T-helper 22 cell (primary cell): ENCODE data around the gene GNB1.

Source experiments
- DNase-seq: peaks from one replicate; pipeline ENCODE4 v3.0.0-alpha.2; 2020; ENCODE audit warnings: low read depth

Gene GNB1

DNA sequence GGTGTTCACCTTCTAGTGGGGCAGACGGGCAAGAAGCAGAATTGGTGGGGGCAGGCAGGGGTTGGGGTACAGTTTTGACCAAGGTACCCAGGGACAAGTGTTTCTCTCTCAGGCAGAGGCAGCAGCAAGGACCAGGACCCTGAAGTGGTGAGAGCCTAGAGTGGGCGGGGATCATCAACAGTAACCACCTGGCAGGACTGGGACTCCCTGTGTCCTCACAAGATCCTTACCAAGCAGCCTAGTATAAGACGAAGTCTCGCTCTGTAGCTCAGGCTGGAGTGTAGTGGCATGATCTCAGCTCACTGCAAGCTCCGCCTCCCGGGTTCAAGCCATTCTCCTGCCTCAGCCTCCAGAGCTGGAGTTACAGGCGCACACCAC, 109.4 kb downstream of the GNB1 start:
- no peak for DNase-seq

DNA sequence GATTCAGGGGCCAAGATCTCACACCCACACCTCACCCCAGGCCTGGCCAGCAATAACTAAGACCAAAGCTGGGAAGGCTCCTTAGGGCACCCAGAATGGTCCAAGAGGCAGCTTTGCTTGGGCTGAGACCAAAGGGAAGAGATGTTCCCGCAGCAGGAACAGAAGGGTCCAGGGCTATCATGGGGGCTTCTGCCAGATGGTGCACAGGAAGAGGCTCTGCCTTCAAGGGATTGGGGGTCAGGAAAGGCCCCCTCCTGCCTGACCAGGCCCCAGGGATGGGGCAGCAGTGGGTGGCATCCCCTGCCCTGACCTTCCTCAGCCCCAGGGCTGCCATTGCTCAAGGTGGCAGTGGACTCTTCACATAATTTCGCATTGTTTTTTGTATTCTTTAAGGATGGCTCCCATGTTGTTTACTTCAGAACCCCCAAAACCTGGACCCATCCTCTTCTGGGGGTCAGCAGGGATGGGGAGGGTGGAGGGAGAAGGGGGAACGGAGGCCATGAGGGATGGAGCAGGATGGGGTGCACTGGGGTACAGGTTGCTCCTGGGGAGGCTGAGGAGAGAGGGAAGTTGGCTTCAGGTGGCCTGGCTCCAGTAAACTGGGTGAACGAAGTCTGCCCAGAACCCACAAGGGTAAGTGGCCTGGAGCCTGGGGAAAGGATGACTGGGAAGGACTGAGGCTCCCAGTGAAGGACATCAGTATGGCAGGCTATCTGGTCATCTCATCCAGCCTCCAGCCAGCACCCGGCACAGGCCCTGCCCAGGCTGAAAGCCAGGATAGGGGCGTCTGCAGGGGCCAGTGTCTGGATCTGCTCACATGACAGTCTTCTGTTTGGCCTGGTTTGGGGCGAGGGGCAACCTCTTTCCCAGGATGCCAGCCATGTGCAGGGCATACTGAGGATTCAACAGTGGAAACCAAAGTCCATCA, 110.0 kb downstream of the GNB1 start:
- no peak for DNase-seq

DNA sequence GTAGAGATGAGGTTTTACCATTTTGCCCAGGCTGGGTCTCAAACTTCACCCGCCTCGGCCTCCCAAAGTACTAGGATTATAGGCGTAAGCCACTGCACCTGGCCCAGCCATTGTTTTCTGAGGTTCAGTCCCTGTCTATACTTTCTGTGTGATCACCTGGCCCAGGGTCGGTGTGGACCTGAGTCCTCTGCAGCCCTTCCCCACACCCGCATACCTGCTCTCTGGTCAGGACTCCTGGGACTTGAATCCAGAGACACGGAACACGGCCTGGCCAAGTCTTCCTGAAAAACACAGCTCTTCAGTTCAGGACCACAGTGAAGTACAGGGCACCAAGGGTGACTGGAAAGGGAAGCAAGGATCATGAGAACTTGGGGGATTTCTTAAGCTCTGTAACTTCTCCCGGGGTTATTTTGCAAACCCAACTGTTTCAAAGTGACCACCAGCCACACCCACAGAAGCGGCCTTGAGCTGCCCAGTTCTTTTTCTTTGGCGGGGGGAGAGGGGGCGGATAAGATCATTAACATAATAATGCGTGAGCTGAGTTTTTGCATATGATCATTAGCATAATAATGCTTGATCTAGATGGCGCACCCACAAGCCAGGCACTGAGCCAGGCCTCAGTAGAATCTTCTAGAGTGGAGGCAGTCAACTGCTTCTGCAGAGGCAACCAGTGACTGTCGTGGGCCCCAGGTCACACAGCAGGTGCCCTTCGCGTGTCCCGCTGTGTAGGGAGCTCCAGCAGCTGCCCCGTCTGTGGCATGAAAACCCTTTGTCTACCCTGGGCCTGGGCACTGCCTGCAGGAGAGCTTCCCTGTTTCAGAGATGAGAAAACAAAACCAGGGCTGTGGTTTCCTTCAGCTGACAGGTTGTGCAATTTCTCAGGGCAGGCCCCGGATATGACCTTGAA, 110.9 kb downstream of the GNB1 start:
- peak; percentile 20 for DNase-seq

DNA sequence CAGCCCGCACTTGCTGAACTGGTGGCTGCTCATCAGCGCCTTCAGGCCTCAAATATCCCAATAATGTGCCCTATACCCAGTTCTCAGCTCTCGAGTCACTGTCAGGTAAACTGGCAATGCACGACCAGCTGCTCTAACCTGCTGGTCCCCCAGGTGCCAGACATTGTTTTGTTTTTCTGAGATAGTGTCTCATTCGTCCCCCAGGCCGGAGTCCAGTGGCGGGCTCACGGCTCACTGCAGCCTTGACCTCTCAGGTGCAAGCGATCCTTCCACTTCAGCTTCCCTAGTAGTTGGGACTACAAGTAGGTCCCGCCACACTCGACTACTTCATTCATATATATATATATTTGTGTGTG, 111.6 kb downstream of the GNB1 start:
- DNase-seq, result no peak

DNA sequence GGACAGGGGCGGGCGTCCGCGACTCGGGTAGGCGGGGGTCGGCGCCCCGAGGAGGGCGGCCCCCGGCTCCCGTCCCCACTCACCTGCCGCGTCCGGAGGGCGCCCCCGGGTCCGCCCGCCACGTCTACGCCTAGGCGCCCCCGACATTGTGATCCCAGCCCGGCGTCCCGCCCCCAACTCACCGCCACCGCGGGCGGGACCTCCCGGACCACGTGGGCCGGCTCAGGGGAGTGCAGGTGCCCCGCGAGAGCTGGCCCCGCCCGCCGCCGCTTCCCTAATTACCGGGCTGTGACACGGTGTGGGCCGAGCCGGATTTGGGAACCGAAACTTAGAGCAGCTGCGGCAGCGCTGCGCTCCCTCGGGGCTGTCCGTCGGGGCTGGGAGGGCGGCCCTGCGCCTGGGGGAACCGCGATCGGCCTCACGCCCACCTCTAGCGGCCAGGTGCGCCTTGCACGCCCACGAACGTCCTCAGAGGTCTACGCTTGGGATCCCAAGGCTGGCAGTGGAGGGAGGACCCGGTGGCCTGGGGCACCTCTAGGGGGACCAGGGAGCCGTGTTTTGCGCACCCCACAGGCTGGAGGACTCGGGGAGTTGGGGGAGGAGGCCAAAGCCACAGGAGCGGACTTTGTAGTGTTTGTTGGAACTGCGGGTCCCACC, 112.1 kb downstream of the GNB1 start:
- DNase-seq, result peak; percentile 80

DNA sequence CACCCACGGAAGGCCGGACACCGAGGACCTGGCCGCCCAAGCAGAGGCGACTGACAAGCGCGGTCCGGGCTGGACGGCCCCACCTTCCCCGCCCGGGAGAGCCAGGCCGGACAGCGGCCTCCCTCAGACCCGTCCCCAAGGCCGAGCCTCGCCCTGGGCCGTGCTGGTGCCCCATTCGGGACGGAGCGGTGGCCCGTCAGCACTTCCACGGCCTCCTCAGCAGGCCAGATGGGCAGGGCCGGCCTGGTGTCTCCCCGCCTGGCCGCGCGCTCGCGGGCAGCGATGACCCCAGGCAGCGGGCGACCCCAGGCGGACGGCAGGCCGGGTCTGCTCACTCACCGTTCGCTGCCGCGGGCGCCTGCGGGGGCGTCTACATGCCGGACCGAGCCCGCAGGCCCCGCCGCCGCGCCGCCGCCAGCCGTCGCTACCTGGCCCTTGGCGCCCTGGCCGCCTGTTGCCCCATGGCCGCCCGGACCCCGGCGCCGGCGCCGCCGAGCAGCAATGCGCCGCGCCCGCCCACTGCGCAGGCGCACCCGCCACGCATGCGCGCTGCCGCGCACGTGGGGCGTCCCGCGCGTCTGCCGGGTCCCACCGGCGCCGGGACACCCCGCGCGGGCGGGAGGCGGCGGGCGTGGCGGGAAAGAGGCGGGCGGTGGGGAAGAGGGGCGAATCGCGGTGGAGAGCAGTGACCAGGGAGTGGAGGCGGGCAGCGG, 112.8 kb downstream of the GNB1 start, which contains the start of gene NADK:
NADK (minus strand) TSS at position 521 of the 713 bp plus-strand sequence. CDS start 13,064 bp downstream, outside the sequence.
- DNase-seq, result peak; percentile 61

DNA sequence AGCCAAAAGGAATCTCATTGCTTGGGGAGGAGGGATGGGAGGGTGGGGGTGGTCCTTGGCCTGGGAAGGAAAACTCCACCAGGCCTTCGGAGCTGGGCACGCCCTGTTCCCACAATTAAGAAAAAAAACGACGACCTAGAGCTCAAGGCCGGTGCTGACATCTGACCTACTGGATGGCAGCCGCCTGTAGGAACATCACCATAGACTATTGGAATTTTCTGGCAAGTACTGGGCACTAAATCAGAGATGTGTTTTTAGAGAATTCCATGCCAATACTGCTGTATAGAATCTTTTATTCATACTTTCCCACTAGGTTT, 113.3 kb downstream of the GNB1 start:
- no peak for DNase-seq

DNA sequence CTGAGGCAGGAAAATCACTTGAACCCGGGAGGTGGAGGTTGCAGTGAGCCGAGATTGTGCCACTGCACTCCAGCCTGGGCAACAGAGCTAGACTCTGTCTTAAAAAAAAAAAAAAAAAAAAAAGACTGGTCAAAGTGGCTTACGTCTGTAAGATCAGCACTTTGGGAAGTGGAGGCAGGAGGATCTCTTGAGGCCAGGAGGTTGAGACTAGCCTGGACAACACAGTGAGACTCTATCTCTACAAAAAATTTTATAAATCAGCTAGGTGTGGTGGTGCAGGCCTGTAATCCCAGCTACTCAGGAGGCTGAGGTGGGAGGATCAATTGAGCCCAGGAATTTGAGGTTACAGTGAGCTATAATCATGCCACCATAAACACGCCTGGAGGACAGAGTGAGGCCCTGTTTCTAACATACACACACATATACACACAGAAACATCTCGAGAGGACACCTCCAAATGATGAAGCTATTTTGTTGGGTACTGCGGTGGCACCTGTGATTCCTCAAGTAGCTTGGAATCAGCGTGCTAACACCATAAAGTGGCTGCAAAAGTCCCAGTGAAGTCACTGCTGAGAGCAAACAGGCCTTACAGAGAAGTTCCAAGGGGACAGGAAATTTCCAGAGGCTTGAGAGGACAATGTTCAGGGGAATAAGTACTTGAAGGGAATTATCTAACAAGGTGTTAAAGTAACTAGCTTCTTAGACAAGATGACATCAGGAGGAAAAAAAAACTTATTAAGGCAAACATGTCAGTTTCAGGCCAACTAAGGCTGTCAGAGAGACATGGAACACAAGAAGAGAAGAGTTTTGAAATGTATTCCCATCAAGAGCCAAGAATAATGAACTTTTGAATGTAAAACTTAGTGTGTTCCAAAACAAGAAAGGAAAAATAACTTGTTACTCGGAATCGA, 114.0 kb downstream of the GNB1 start:
- DNase-seq, result no peak

DNA sequence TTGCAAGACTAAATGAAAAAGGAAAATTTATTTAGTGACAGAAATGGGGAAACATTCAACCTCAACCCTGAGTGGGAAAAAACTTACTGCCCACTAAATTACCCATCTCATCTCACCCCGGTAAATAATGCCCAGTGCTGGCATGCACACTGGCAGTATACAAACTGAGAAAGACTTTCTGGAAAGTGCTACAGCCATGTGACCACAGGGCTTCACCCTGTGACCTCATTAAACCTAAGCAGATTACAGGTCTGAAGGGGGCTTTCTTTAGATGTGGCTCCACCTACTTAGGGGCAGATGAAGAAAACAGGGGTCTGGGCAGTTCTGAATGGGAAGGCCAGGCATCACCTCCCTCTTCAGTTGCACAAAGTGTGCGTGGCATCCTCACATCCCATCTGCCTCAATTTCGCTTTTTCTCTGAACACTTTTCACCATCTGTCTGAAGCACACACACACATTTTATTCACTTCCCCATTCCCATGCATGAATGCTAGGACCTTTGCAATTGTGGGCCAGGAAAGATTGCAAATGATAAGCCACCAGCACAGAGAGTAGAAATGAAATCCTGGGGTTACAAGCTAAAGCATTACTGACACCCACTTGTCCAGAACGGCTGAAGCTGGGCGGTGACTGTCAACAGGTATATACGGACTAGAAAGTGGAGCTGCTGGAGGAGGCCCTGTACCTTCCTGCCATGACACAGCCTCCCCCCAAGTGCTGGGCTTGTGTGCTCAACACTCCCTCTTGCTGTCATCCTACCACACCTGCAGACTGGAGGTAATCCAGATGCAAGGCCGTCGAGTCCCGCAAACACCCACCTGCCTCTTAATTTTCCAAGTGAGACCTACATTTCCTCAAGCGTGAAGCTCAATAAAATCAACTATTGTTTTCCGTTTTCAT, 115.3 kb downstream of the GNB1 start:
- DNase-seq, result no peak

DNA sequence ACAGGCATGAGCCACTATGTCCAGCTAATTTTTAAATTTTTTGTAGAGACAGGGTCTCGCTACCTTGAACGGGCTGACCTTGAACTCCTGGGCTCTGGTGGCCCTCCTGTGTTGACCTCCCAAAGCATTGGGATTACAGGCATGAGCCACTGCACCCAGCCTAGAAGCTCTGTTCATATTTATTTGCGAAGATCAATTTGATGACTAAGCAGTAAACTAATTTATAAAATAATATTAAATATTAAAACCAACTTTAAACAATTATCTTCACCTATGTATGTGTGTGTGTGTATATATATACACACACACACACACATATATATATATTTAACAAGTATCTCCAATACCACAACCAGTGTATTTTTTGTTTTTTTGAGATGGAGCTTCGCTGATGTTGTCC, 117.0 kb downstream of the GNB1 start:
- no peak for DNase-seq

DNA sequence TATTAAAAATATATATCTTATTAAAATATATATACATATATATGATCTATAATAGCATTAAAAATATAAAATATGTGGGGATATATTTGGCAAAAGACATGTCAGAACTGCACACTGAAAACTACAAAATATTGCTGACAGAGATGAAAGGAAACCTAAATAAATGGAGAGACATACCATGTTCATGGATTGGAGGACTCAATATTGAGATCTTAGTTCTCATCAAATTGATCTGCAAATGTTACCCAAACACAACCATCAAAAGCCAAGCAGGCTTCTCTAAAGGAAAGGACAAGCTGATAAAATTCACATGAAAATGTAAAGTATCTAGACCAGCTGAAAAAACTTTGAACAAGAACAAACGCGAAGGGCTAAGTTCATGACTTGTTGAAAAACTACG, 119.8 kb downstream of the GNB1 start:
- no peak for DNase-seq

DNA sequence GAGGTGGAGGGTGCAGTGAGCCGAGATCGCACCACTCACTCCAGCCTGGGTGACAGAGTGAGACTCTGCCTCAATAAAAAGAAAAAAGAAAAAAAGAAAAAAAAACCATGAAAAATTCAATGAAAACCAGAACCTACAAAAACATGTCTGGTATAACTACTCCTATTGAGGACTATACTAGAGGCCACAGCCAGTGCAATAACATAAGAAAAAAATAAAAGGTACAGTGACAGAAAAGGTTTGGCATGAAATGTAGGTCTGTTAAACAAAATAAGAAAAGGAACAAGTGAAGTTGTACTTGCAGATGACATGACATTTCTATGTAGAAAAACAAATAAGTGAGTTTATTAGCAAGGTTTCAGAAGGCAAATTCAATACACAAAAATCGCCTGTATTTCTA, 120.8 kb downstream of the GNB1 start:
- DNase-seq, result no peak

DNA sequence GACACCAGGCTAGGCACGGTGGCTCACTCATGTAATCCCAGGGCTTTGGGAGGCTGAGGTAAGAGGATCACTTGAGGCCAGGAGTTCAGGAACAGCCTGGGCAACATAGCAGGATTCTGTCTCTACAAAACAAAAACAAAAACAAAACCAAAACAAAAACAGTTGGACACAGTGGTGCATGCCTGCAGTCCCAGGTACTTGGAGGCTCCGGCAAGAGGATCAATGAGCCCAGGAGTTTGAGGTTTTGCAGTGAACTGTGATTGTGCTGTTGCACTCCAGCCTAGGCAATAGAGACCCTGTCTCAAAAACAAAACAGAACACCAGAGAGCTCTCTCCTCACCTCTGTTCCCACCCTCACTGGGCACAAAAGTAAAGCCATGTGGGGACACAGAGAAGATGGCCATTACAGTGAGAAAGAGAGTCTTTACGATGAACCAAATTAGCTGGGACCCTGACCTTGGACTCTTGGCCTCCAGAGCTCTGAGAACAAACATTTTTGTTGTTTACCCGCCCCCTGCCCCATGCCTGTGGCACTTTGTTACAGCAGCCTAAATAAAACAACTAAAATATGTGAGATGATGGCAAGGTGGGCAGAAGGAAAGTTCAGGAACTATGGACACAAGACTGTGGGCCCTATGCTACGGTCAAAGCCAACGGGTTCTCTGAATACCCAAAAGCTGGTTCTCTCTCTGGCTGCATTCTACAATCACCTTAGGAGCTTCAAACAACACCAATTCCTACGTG, 122.5 kb downstream of the GNB1 start:
- no peak for DNase-seq

DNA sequence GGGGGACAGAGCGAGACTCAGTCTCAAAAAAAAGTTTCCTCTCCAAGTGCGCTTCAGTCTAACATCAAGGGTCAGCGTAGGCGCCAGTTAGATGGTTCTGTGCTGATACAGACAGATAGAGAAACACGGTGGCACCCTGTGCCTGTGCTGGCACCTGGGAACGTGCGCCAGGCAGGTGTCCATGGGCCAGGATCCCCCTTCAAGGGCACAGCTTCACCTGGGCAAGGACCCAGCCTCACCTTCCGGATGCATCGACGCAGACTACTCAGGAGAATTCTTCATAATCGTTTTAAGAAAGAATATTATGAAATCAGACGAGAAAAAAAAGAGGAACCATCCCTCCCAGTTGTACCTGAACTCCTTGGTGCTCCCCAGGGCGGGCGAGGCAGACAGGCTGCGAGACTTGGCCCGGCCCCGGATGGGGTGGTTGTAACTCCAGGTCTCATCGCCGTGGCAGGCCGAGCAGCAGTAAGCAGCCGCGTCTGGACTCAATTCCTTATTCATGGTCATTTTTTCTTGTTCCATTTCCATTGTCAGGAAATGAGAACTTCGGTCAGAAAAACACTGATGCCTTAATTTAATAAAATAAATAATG, 125.9 kb downstream of the GNB1 start:
- no peak for DNase-seq

DNA sequence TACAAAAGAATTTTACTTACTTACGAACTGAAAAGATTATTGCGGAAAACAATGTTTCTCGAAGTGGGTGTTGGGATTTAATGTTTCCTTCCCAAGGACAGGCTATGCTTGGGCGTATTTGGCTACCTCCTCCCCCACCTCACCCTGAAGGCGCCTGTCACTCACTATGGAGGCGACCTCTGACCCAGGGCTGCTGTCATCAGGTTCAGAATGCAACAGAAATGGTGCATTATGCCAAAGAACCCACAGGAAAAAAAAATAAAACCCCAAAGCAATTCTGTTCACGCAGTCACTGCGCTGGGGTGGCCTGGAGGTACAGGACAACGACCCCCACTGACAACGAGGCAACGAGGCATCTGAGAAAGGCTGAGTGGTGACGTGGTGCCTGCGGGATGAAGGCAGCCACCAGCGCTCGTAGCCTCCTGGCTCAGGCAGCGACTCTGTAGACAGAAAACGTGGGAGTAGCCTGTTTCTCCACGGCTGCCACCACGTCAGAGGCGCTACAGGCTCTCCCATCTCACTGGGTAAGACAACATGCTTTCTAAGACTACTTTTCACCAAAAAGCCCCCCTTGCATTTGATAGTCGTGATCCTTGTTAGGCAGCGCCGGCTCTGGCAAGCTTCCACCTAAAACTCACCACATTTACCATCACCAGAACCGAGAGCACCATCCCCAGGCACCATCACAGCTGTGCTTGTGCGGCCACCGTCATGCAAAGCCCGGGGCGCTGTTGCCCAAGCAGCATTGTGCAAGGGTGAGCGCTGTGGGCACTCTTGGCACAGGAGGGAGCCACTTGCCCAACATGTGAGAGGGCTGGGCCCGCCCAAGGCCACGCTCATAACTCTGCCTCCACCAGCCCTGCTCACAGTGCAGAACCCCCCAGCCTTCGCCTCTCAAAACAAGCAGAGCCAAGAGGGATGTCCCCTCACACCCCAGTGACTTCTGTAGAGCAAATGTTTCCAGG, 126.9 kb downstream of the GNB1 start:
- DNase-seq, result no peak

DNA sequence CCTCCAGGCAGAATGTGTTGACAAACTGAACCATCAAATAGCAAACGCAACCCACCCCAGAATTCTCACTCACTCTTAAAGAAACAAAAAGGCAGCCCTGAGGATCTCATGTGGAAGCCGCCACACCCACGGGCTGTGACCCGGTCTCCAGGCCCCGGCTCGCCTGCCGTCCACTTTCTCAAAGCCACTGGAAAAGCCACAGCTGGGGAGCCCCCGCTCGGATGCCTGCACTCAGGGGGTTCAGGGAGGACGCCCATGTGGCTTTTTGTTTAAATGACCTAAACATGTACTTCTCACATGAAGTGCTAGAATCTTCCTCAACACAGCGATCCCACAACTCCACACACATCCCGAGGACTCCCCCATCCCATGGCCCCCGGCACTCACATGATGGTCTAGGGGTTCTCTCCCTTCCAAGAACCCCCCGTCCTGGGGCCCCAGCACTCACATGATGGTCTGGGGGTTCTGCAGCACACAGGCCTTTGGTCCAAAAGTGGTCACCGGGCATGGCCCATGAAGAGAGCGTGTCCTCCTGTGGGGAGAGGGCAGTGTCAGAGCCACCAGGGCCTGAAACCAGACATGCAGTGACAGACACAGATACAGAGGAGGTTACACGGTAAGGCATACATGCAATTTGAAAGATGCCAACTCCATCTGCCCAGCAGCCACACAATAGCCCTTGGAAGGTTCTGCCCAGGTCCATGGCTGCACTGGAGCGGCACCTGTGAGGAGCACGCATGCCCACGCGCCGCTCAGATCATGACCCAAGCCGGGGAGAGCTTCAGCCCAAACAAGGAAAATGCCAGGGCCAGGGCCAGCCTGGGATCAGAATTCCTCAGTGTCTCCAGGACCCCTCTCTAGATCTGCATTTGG, 129.1 kb downstream of the GNB1 start:
- no peak for DNase-seq

DNA sequence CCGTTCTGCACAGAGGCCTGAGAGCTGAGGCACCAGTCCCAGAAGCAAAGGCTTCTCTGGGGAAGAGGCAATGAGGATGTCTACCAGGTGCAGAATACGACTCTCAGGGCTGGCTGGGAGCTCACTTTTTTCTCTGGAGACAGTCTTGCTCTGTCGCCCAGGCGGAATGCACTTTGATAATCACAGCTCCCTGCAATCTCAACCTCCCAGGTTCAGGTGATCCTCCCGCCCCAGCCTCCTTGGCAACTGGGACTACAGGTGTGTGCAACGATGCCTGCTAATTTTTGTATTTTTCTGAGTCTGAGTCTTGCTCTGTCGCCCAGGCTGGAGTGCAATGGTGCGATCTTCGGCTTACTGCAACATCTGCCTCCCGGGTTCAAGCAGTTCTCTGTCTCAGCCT, 130.2 kb downstream of the GNB1 start:
- DNase-seq, result no peak
